ENCODE measurements around the gene LMO1. TPM values are rescaled to one million over a fixed set of nuclear protein-coding genes. Genes with fewer than 3 reads are reported as not detected.

The LMO1 gene
- total RNA-seq, 1 experiment from 2014 or later = not detected

- intact Hi-C loops (cut with micrococcal nuclease; ENCODE audit: unreplicated experiment) = no loop called here
- no peak overlapping the region for H2AFZ ChIP-seq
- no peak overlapping the region for H3K4me3 ChIP-seq
- CTCF ChIA-PET = no interaction called here
- BruUV-seq (replicated peaks) = no TSS peak
- no peaks in the 10 kb centered on the region for H3K79me2 ChIP-seq (ENCODE audit: low read depth)
- no peak for TF ChIP-seq EZH2 (IDR thresholded peaks at IDR 0.05; ENCODE audit: low read depth)
- no peak for TF ChIP-seq CTCF (conservative IDR thresholded peaks at IDR 0.05)
- H3K4me2 ChIP-seq = no peak overlapping the region
- no peaks in the 10 kb centered on the region for H3K9me2 ChIP-seq (ENCODE audit: insufficient read depth)
- DNase-seq = no peak
- H3K27ac ChIP-seq = no peak overlapping the region
- H3K36me3 ChIP-seq (ENCODE audit: low read depth) = no peaks in the 10 kb centered on the region
- POLR2A ChIA-PET (ENCODE audit: unreplicated experiment) = no interaction called here
- no peaks in the 10 kb centered on the region for H4K20me1 ChIP-seq (ENCODE audit: insufficient read depth)
- H3F3A ChIP-seq (ENCODE audit: insufficient read depth, low read depth) = no peaks in the 10 kb centered on the region
- H3K27me3 ChIP-seq (ENCODE audit: insufficient read depth, low read depth) = peaks cover 15% of the 10 kb centered on the region; the same call in 1 of the 2 replicates
- H3K4me1 ChIP-seq (replicated peaks; ENCODE audit: insufficient read depth) = no peaks in the 10 kb centered on the region
- no peaks in the 10 kb centered on the region for H3K9me3 ChIP-seq (ENCODE audit: insufficient read depth, low read depth)
Measured at GRCh38 chr11:8178297-8178696, 85.4 kb downstream of the LMO1 start.

GRCh38 chr11:8177136-8177535, 86.5 kb downstream of the LMO1 start:
- Histone ChIP-seq H3K27ac (no peak overlapping the region), H3K4me3 (no peak overlapping the region), H2AFZ (no peak overlapping the region), H3K36me3 (ENCODE audit: low read depth) (no peaks in the 10 kb centered on the region), H3K4me1 (replicated peaks; ENCODE audit: insufficient read depth) (no peaks in the 10 kb centered on the region), H3K9me2 (ENCODE audit: insufficient read depth) (no peaks in the 10 kb centered on the region), H4K20me1 (ENCODE audit: insufficient read depth) (no peaks in the 10 kb centered on the region), H3K9me3 (ENCODE audit: insufficient read depth, low read depth) (no peaks in the 10 kb centered on the region), H3K79me2 (ENCODE audit: low read depth) (no peaks in the 10 kb centered on the region), H3K27me3 (ENCODE audit: insufficient read depth, low read depth) (peaks cover 15% of the 10 kb centered on the region; the same call in 1 of the 2 replicates), H3K4me2 (no peak overlapping the region), H3F3A (ENCODE audit: insufficient read depth, low read depth) (no peaks in the 10 kb centered on the region)
- TF ChIP-seq CTCF (conservative IDR thresholded peaks at IDR 0.05) (no peak), EZH2 (IDR thresholded peaks at IDR 0.05; ENCODE audit: low read depth) (no peak)
- ChIA-PET CTCF (no interaction called here), POLR2A (ENCODE audit: unreplicated experiment) (interaction anchor here (0.6 kb wide), 1 partner anchor 16 kb away, joined by 14 read pairs; no protein-coding TSS in a partner anchor)
- no TSS peak for BruUV-seq (replicated peaks)
- DNase-seq = no peak
- intact Hi-C loops (cut with micrococcal nuclease; ENCODE audit: unreplicated experiment) = no loop called here

Other genes with a start within 250 kb of the LMO1 start
- not detected in 2 replicates for gene TUB, start 182.7 kb downstream of the LMO1 start, total RNA-seq (2021)
- not detected in 2 replicates for gene RIC3, start 94.9 kb downstream of the LMO1 start, total RNA-seq (2021)

All from PC-9 (cell line).